NCI-H128 (cell line): ENCODE data around the gene ING3.
"Not testable (repeated sequence)": the region's sequence is repeated elsewhere in the genome, so short reads cannot be mapped to it uniquely, and the experiment has no call there.

Experiments
- DNase-seq: peaks from one replicate; lab custom pipeline; 2025; ENCODE audit not compliant: unreplicated experiment; lab: John Stamatoyannopoulos, UW

Gene ING3

DNA sequence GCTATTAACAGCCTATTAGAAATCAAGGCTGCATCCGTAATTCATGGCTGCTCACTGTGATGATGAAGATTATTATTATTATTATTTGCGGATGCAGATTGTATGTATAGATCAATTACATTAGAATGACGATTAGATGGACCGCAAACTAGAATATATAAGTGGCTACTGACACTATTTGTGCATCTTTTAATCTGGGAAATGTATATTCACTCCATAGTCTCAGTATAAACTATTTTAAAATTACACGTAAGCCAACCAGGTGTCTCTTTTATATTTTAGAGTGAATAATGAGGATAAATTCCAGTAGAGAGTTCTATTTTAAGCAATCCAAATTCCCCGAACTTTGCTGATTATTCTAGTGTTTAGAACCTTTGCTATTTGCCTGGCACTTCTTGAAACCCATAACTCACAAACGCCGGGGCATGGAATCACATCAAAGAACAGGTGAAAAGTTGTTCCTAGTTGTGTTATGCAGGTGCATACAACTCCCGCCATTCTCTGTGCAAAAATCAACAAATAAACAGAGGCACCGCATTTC, 509 bp upstream of the ING3 start:
- DNase-seq, result no peak

DNA sequence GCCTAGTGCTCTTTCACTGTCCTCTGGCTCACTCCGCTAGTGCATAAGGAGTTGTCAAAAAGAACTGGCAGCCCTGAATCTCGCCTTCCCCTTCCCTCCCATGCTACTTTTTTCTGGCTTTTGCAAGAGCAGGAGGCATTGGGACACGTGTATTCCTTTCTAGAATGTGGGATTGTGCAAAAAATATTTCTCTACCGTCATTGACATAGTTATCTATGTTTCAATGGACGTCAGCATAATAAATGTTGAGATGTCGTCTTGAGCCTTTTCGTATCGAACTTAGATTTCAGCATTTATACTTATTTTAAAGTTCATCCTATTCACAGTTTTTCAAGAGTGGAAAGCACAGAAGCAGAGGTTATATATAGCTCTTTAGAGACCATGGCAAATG, 727 bp downstream of the ING3 start:
- no peak for DNase-seq

DNA sequence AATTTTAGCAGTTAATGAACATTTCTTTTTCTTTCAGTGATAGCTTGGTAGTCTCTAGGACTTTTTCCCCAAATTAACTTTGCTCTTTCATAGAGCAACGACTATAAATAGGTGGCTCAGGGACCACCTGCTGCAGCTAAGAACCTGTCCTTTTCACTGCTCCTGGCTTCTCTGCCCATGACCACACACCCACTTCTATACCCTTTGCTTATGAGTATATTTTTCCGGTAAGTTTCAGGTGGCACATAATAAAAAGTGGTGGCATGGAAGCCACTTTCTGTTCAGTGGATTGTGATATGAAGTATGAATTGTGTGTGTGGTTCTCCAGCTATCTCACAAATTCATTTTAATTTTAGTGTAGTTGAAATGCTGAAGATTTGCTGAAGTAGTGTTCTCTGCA, 1.2 kb downstream of the ING3 start:
- no peak for DNase-seq

DNA sequence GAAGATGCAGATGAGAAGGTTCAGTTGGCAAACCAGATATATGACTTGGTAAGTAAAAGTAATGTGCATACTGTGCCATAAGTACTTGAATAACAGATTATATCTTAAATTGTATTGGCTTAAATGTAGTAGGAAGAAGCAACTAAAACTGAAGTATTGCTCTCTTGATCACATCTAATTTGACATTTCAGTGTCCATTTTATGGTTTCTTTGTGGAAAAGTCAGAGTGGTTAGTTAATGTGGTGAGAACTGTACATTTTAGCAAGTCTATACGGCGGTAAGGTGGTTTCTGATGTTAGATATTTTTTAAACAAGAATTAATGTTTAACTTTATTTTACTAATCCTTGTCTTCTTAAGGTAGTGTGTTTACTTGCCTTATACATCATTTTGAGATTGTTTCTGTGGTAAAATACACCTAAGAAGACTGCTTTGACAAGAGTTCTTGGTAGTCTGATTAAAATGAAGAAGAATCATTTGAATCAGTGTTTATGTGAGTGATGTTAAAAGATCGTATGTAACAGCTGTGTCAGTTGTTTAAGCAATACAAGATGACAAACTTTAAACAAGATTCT, 5.1 kb downstream of the ING3 start:
- no peak for DNase-seq

DNA sequence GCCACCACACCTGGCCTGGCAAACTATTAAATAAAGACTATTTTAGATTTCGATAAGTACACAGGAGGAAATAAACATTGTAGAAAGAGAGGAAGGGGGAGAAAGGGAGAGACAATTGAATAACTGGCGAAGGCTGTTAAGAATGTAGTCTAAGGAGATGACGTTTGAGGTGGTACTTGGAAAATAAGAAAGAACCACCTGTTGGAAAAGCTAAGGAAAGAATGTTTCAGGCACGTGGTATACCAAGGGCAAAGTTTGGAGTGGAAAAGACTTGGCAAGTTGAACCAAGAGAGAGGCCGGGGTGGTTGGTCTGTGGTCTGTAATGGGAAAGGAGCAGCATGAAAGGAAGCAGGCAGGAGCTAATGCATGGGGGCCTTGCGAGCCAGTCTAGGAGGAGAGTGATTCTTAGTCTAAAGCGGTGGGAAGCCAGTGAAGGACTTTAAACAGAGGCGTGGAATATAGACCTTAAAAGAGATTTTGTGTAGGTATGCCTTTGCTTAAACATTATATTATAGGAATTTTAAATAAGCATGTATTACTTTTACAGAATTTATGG, 9.4 kb downstream of the ING3 start:
- no peak for DNase-seq

DNA sequence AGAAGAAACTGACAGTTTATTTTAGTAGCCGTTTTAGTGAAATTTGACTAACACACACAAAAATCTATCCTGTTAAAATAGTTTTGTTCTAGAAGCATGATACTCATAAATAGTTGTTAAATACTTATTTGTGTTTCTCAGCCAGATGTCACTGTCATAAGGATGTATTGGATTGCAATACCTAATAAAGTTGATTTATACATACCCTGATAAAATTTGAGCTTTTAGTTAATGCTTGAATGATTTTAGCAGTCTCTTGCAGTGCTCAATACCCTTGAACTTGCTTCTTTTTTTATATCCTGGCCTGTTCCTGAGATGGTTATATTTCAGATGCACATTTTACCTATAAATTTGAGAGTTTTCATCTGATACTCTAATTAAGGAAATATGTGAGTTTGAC, 10.1 kb downstream of the ING3 start:
- no peak for DNase-seq

DNA sequence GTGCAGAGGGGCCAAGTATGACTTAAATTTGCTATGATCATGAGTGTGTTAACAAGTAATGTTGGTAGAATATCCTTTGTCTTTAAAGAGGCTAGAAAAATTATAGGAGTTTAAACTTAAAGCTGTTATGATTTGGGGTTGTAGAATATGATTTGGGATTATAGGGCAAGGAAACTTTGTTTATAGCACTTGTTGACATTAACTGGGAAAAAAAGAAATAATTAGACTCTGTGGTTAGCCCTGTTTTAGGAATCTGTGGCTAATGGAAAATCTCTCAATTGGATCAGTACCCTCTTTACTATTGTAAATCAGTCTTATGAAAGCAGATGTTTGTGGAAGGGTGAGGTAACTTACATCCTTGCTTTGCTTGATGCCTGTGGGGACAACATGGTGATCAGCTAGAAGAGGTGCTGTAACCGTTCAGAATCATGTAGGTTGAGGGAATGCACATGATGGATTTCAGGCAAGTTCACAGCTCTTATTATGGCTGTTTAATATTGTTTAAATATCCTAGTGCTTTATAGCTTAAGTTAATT, 11.1 kb downstream of the ING3 start:
- no peak for DNase-seq

DNA sequence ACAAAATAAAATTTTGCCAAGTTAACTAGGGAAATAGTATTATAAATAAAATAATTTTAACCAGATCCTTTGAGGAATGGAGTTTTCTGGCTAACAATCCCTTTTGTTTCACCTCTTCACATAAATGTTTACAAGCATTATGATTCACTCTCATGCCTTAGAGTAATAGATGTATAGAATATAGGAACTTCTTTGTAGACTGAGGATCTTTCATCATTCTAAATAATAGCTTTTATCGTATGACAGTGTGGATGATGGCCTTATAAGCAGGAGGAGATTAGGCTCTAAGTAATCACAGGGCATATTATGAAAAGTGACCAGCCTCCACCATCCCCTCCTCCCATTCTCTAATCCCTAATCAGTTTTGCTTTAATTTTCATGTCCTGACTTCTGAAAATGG, 13.5 kb downstream of the ING3 start:
- no peak for DNase-seq

DNA sequence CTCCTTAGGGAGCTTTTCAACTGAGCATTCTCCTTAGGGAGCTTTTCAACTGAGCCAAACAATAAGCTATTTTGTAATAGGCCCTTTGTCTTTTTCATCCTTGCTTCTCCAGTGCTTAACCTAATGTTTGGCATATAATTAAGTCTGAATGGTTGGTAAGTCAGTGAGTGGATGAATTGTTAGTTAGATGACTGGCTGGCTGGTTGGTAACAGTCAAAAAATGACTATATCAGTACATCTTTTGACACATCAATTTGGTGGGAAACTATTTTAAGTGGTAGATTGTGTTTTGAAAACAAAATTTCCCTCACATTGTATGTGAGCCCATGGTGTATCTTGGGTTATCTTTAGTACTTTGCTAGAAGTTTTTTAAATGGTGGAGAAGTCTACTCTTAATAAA, 16.4 kb downstream of the ING3 start:
- no peak for DNase-seq

DNA sequence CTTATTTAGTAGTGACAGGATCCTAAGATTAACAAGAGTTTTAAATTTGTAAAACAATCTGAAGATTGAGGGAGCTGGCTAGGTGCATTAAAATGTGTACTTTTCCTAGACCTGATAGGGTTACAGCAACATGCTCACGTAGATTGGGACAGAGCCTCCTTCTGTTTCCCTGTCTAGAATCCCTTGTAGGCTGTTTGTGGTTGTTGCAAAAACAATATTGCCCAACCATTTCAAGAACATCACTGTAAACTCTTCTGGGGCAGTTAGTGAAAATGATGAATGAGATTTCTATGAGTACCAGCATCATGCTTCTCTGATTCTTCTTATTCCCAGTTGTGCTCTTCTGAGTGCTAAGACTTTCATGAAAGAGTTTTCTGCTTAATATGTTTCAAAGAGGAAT, 23.3 kb downstream of the ING3 start:
- no peak for DNase-seq

DNA sequence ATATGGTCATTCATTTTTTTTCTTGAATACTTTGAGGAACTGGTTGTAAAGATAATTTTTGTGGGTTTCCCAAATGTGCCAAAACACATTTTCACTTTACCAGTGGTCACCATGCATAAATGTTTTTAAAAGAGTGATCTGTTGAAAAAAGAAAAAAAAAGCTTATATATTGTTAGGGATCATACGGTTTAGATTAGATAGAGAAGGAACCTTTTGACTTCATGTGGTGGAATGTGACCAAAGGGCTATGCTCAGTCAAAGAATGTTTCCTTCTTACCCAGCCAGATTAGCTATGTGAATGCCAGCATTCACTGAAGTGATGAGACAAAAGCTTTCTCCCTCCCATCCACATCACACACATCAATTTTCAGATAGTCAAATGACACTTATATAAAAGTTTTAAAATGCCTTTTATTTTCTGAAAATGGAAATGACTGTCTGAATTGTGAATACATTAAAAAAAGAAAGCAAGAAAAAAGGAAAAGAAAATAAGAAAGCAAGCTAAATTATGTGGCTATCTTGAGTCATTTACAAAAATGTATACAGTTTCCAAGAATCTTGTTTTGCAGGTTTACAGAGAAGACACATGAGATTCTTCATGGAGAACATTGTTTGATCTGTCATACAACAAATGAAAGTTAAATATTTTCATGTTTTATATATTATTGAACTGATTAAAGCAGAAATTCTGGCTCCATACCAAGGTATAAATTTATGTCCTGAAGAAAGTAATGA, 29.4 kb downstream of the ING3 start:
- DNase-seq, result no peak

DNA sequence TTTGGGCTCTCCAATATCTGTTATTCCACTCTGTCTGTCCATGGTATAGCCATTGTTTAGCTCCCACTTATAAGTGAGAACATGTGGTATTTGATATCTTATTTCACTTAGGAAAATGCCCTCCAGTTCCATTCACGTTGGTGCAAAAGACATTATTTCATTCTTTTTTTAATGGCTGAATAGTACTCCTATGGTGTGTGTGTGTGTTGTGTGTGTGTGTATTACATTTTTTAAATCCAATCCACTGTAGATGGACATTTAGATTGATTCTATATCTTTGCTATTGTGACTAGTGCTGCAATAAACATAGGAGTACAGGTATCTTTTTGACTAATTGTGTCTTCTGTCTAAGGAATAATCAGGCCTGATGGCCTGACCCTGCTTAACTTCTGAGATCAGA, 30.5 kb downstream of the ING3 start:
- no peak for DNase-seq

DNA sequence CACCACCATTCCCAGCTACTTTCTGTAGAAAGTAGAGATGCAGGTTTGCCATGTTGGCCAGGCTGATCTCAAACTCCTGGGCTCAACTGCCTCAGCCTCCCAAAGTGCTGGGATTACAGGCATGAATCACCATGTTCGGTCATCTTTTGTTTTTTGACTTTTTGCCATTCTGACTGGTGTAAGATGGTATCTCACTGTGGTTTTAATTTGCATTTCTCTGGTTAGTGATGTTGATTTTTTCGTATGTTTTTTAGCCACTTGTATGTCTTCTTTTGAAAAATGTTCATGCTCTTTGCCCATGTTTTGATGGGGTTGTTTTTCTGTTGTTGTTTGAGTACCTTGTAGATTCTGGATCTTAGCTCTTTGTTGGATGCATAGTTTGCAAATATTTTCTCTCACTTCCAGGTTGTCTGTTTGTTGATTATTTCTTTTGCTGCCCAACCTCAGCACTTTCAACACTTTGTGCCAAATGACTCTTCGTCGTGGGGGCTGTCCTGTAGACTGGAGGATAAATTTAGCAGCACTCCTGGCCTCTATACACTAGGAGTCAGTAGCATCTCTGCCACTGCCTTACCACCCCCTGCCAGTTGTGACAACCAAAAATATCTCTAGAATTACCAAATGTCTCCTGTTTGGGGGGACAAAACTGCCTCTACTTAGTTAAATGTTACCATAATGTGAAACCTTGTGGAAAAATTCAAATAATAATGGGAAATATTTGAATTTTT, 31.5 kb downstream of the ING3 start:
- DNase-seq, result no peak

DNA sequence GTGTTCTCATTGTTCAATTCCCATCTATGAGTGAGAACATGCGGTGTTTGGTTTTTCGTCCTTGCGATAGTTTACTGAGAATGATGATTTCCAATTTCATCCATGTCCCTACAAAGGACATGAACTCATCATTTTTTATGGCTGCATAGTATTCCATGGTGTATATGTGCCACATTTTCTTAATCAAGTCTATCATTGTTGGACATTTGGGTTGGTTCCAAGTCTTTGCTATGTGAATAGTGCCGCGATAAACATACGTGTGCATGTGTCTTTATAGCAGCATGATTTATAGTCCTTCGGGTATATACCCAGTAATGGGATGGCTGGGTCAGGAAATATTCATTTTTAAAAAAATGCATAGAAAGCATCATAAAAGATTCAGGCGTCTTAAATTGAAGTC, 33.0 kb downstream of the ING3 start:
- DNase-seq, result not testable (repeated sequence)

DNA sequence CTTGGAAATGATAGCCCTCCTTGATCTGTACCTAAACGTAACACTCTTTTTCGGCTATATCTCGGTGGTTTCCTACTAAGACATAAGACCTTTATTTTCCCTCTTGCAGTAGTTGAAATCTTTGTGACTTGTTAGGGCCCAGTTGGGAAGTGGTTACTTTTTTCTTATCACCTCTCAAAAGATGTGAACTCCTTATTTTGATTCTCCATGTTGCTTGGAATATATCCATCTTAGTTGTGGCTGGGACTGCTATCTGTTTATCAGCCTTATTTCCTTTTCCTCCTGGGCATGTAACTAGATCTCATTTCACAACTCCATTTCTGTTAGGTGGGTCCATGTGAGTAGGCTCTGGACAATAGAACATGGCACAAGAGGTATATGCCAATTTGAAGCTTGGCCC, 33.8 kb downstream of the ING3 start:
- no peak for DNase-seq

DNA sequence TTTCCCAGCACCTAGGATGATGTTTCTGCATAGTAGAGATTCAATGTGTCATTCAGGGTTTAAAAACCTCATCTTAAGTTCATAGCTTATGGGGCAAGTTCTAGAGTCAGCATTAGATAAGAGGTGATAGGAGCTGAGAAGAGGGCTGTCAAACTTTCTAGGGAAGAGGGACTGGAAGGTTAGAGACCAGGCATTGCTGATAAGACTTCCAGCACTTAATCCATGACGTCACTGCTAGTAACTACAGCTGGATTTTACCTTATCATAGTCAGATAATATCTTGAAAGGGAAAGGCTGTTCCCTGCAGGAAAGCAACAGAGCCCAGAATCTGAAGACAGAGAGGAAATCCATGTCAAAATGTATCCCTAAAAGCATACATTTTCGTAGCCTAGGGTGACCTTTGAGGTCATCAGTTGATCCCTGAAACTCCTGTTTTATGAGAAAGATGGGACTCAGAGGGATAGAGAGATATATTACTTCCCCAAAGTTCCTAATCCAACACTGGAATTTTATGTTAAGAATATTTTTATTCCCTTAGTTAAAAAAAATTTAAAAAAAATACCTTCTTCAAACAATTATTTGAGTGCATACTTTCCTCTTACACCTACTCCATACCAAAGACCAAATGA, 34.7 kb downstream of the ING3 start:
- no peak for DNase-seq

DNA sequence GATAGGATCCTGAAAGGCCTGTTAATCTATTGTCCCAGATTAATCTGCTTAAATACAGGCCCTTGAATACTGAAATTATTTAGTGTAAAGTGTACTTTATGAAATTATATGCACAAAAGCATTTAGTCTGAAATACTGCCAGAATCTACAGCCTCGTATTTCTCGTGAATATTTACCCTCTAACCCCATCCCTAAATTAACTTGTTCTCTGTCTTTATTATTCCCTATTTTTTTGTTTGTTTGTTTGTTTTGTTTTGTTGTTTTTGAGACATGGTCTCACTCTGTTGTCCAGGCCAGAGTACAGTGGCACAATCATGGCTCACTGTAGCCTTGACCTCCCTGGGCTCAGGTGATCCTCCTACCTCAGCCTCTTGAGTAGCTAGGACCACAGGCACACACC, 35.3 kb downstream of the ING3 start:
- DNase-seq, result no peak

DNA sequence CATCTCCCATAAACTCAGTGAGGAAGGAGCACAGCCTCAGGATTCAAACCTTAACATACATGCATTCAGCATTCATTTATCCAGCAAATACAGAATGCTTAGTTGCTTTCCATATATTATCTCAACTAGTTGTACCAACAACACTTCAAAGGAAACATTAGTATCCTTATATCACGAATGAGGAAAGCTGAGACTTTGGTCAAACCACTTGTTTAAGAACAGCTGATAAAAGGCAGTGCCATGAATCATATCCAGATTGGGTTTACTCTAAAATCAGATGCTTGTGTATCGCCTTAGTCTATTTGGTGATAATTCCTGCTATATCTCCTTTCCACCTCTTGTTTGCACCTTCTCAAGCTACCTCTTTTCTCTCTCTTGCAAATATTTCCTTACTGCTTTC, 36.1 kb downstream of the ING3 start:
- no peak for DNase-seq

DNA sequence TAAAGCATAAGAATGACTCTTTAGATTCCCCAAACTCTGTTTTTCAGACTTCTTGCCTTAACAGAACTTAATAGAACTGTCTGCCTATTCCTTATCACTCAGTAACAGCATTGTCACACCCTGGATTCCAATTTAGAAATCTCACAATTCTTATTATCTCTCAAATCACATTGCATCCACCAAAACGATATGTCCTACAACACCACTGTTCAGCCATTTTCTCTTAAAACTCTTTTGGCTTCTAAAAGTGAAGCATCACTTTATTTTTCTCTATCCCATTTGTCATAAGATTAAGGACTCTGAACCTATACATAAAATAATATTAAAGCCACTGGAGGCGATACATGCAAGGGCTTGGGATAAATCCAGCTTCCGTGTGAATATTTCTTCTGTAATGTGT, 36.7 kb downstream of the ING3 start:
- no peak for DNase-seq

DNA sequence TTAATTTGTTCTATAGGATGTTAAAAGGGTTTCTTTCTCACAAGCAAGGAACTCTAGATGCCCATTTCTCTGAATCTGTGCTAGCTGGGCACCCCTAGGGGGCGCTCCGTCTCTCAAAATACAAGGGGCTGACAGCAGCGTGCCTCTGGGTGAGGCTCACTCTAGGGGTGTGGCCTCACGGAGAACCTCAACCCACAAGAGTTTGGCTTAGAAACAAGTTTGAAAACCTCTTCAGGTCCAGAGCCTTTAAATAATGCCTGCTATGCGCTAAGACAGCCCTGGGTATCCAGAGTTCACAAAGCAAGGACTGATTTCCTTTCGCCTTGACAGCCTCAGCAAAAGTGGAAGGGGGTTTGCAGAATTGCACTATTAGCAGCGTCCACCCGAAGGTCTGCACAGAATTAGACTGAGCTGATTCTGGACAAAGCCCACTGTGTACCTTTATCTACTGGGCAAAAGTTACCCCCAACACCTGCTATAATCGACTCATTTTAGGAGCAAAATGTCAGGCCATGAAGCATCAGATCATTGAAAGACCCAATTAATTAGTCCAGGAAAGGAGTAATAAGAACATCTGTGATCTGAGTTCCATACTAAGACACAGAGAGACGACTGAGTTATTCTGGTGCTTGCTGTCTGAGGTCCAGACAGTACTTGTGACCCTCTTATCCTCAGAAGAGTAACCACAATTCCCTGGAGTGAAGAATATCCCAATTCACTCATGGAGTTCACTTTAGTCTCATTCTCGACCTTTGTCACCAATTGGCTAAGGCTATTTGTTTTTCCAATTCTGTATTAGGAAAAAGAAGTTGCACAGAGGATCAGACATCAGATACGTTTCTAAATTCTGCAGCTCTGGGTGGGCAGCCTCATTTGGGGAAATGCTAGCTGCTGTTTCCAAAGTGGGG, 37.4 kb downstream of the ING3 start:
- DNase-seq, result peak; percentile 57
